OCI-LY1 (cell line): ENCODE measurements around the gene DPPA5.

Experiments
- H2AFZ ChIP-seq: fragments of 200-600 bp; sonication (generic), shearing (Covaris generic); 2 replicates; pipeline ENCODE4 v1.6.0; 2014; ENCODE audit warnings: antibody characterized with exemption, mild to moderate bottlenecking, low read length
- H3F3A ChIP-seq: fragments of 200-600 bp; sonication (generic), shearing (Covaris generic); 2 replicates; pipeline ENCODE4 v1.6.0; 2014; ENCODE audit warnings: mild to moderate bottlenecking, antibody characterized with exemption, low read length, moderate library complexity; ENCODE audit not compliant: insufficient read depth
- H3K27ac ChIP-seq: fragments of 200-600 bp; sonication (generic); 2 replicates; pipeline ENCODE4 v1.5.1; 2014; ENCODE audit warnings: low read length, mixed run types, mild to moderate bottlenecking, low read depth; ENCODE audit not compliant: poor library complexity, severe bottlenecking
- H3K27me3 ChIP-seq: fragments of 200-600 bp; sonication (generic); 2 replicates; pipeline ENCODE4 v1.6.0; 2014; ENCODE audit warnings: antibody characterized with exemption, mild to moderate bottlenecking, low read length, moderate library complexity; ENCODE audit not compliant: insufficient read depth
- H3K36me3 ChIP-seq: fragments of 200-600 bp; sonication (generic); 2 replicates; pipeline ENCODE4 v1.6.1; 2014; ENCODE audit warnings: mild to moderate bottlenecking, antibody characterized with exemption, low read length, moderate library complexity, mixed read lengths; ENCODE audit not compliant: insufficient read depth
- H3K4me1 ChIP-seq: fragments of 200-600 bp; sonication (generic); 2 replicates; pipeline ENCODE4 v1.5.1; 2014; ENCODE audit warnings: mild to moderate bottlenecking, low read length, moderate library complexity; ENCODE audit not compliant: insufficient read depth, severe bottlenecking
- H3K4me2 ChIP-seq: fragments of 200-600 bp; sonication (generic), shearing (Covaris generic); 2 replicates; pipeline ENCODE4 v1.6.1; 2014; ENCODE audit warnings: low read length
- H3K4me3 ChIP-seq: fragments of 200-600 bp; sonication (generic); 2 replicates; pipeline ENCODE4 v1.5.1; 2014; ENCODE audit warnings: low read length, low read depth, mild to moderate bottlenecking, mixed read lengths; ENCODE audit not compliant: poor library complexity, severe bottlenecking
- H3K79me2 ChIP-seq: fragments of 200-600 bp; shearing (Covaris generic); 2 replicates; pipeline ENCODE4 v1.6.1; 2016; ENCODE audit warnings: mixed run types, low read length, mixed read lengths; ENCODE audit not compliant: insufficient read depth
- H3K9ac ChIP-seq: fragments of 200-600 bp; sonication (generic), shearing (Covaris generic); 2 replicates; pipeline ENCODE4 v1.6.1; 2014; ENCODE audit warnings: mild to moderate bottlenecking, low read length, mixed read lengths
- H3K9me2 ChIP-seq: fragments of 200-600 bp; sonication (generic), shearing (Covaris generic); 2 replicates; pipeline ENCODE4 v1.6.1; 2014; ENCODE audit warnings: low read depth, mild to moderate bottlenecking, low read length, mixed read lengths
- H3K9me3 ChIP-seq: fragments of 200-600 bp; shearing (Covaris generic); 2 replicates; pipeline ENCODE4 v1.6.1; 2014; ENCODE audit warnings: low read length, mixed read lengths
- H4K20me1 ChIP-seq: fragments of 200-600 bp; sonication (generic), shearing (Covaris generic); 2 replicates; pipeline ENCODE4 v1.6.0; 2016; ENCODE audit warnings: mild to moderate bottlenecking, low read length; ENCODE audit not compliant: insufficient read depth
- CTCF ChIP-seq: fragments of 200-600 bp; sonication (generic), shearing (Covaris generic); IDR thresholded peaks from 2 replicates; pipeline ENCODE4 v1.5.1; 2017; ENCODE audit warnings: mild to moderate bottlenecking, antibody characterized with exemption, low read length, moderate library complexity, mixed read lengths
- EZH2 ChIP-seq: fragments of 200-600 bp; sonication (generic), shearing (Covaris generic); IDR thresholded peaks from 2 replicates; pipeline ENCODE4 v1.8.0; 2017; ENCODE audit warnings: borderline replicate concordance, mixed run types, mild to moderate bottlenecking, antibody characterized with exemption, low read length, moderate library complexity, mixed read lengths

DPPA5 gene

GRCh38 chr6:73362869-73363536 is 8.9 kb upstream of the DPPA5 start:
- no peak overlapping the region for H3K9ac ChIP-seq
- no peak overlapping the region for H3K27ac ChIP-seq
- H3K9me2 ChIP-seq, result no peaks in the 10 kb centered on the region
- TF ChIP-seq EZH2 (no peak), CTCF (no peak)
- peaks cover 4% of the 10 kb centered on the region; the same call in 1 of the 2 replicates for H3K27me3 ChIP-seq
- no peaks in the 10 kb centered on the region for H3K9me3 ChIP-seq
- no peak overlapping the region for H3K4me3 ChIP-seq
- H3K36me3 ChIP-seq, result no peaks in the 10 kb centered on the region
- H3F3A ChIP-seq, result no peaks in the 10 kb centered on the region
- H4K20me1 ChIP-seq, result no peaks in the 10 kb centered on the region
- no peaks in the 10 kb centered on the region for H3K79me2 ChIP-seq
- H3K4me1 ChIP-seq, result no peaks in the 10 kb centered on the region
- no peak overlapping the region for H3K4me2 ChIP-seq
- no peak overlapping the region for H2AFZ ChIP-seq

- Histone ChIP-seq H2AFZ (no peak within 1 kb of the TSS), H3K79me2 (no peaks in the 10 kb centered on the region)
- no peak for TF ChIP-seq EZH2
- TF ChIP-seq CTCF, result no peak
These were observed 8.3 kb upstream of the DPPA5 start, which contains the start of gene KHDC3L for GRCh38 chr6:73362358-73362757. KHDC3L (plus strand) TSS chr6:73362658; CDS start chr6:73362730, 72 bp downstream.

GRCh38 chr6:73349311-73349710 is 4.8 kb downstream of the DPPA5 start:
- Histone ChIP-seq H3K4me1 (no peaks in the 10 kb centered on the region), H3K27ac (no peak overlapping the region), H3K36me3 (no peaks in the 10 kb centered on the region; the same call in 1 of the 2 replicates), H3K4me2 (no peak overlapping the region), H3K9ac (no peak overlapping the region), H3K27me3 (no peaks in the 10 kb centered on the region), H4K20me1 (no peaks in the 10 kb centered on the region), H3K9me2 (no peaks in the 10 kb centered on the region), H3K79me2 (no peaks in the 10 kb centered on the region), H3F3A (no peaks in the 10 kb centered on the region), H2AFZ (no peak overlapping the region), H3K9me3 (no peaks in the 10 kb centered on the region), H3K4me3 (no peak overlapping the region)
- TF ChIP-seq EZH2, result no peak

More at GRCh38 chr6:73362358-73362757, 8.3 kb upstream of the DPPA5 start, which contains the start of gene KHDC3L:
- Histone ChIP-seq H3K4me1 (no peaks in the 10 kb centered on the region), H3F3A (no peaks in the 10 kb centered on the region), H3K9ac (no peak within 1 kb of the TSS), H3K27me3 (peaks cover 4% of the 10 kb centered on the region; the same call in 1 of the 2 replicates), H3K27ac (no peak within 1 kb of the TSS), H3K4me3 (no peak within 1 kb of the TSS), H3K9me3 (no peaks in the 10 kb centered on the region), H3K9me2 (no peaks in the 10 kb centered on the region), H4K20me1 (no peaks in the 10 kb centered on the region), H3K36me3 (no peaks in the 10 kb centered on the region), H3K4me2 (no peak within 1 kb of the TSS)
